CD14-positive monocyte (primary cell): ENCODE results near the gene HLTF. TPM values are rescaled to one million over a fixed set of nuclear protein-coding genes. Genes with fewer than 3 reads are reported as not detected.
"Not testable (repeated sequence)": the region's sequence is repeated elsewhere in the genome, so short reads cannot be mapped to it uniquely, and the experiment has no call there.

Experiments
- DNase-seq, 3 donors: peaks; one replicate each; pipeline ENCODE4 v3.0.0-alpha.2; 2011 to 2022
- H2AFZ ChIP-seq: 2 replicates; pipeline ENCODE4 v1.6.0; 2012; ENCODE audit warnings: mild to moderate bottlenecking, low read depth, low read length, inconsistent platforms; ENCODE audit not compliant: insufficient read depth, poor library complexity, severe bottlenecking
- H3K27ac ChIP-seq, 2 donors: 1 replicate in 1 of 2; 2 replicates in 1 of 2; pipeline ENCODE4 v1.5.1; 2012 to 2013; ENCODE audit warnings: low read length in 2 of 2, control low read depth in 1 of 2, inconsistent platforms in 1 of 2, low read depth in 1 of 2, mild to moderate bottlenecking in 1 of 2
- H3K27me3 ChIP-seq, 2 donors: one replicate each; pipeline versions ENCODE4 v1.6.0 to v1.6.1; 2011 to 2013; ENCODE audit warnings: low read length in 2 of 2; ENCODE audit not compliant: control insufficient read depth in 2 of 2, insufficient read depth in 2 of 2
- H3K36me3 ChIP-seq, 2 donors: replicated peaks in 1 of 2; 1 replicate in 1 of 2; 2 replicates in 1 of 2; pipeline versions ENCODE4 v1.5.1 to v1.6.1; 2012 to 2013; ENCODE audit warnings: low read length in 2 of 2, control low read depth in 1 of 2, inconsistent platforms in 1 of 2, mild to moderate bottlenecking in 1 of 2; ENCODE audit not compliant: insufficient read depth in 2 of 2, control insufficient read depth in 1 of 2
- H3K4me1 ChIP-seq, 2 donors: 1 replicate in 1 of 2; 2 replicates in 1 of 2; pipeline versions ENCODE4 v1.5.1 to v1.6.1; 2012 to 2013; ENCODE audit warnings: low read length in 2 of 2, control low read depth in 1 of 2, inconsistent platforms in 1 of 2, mild to moderate bottlenecking in 1 of 2, moderate library complexity in 1 of 2; ENCODE audit not compliant: insufficient read depth in 2 of 2, control insufficient read depth in 1 of 2
- H3K4me2 ChIP-seq: replicated peaks from 2 replicates; pipeline ENCODE3; 2012; ENCODE audit warnings: low read length, moderate library complexity, mild to moderate bottlenecking; ENCODE audit not compliant: poor library complexity, severe bottlenecking; ENCODE audit errors: extremely low read depth
- H3K4me3 ChIP-seq, 3 experiments: fragments of 200-600 bp in 1 of 3; sonication (generic) in 1 of 3; replicated peaks in 1 of 3; 1 replicate in 2 of 3; 2 replicates in 1 of 3; pipeline ENCODE4 v1.5.1; 2011 to 2013; ENCODE audit warnings: low read length in 3 of 3, mild to moderate bottlenecking in 3 of 3, control low read depth in 2 of 3, low read depth in 2 of 3, inconsistent platforms in 1 of 3, moderate library complexity in 1 of 3
- H3K79me2 ChIP-seq: 2 replicates; pipeline ENCODE4 v1.6.0; 2012; ENCODE audit warnings: mild to moderate bottlenecking, control low read depth, inconsistent platforms, low read length, moderate library complexity; ENCODE audit not compliant: insufficient read depth
- H3K9ac ChIP-seq: 2 replicates; pipeline ENCODE4 v1.6.0; 2017; ENCODE audit warnings: low read length, mild to moderate bottlenecking; ENCODE audit not compliant: insufficient read depth, poor library complexity, severe bottlenecking
- H3K9me3 ChIP-seq, 2 donors: replicated peaks in 1 of 2; 1 replicate in 1 of 2; 2 replicates in 1 of 2; pipeline versions ENCODE4 v1.5.1 to v1.6.1; 2012 to 2013; ENCODE audit warnings: low read length in 2 of 2, control low read depth in 1 of 2; ENCODE audit not compliant: control insufficient read depth in 1 of 2, insufficient read depth in 1 of 2
- H4K20me1 ChIP-seq: 2 replicates; pipeline ENCODE4 v1.6.0; 2012; ENCODE audit warnings: mild to moderate bottlenecking, low read length, control low read depth, moderate library complexity; ENCODE audit not compliant: insufficient read depth
- H3K27ac Mint-ChIP-seq, 7 donors: one replicate each; pipeline ENCODE4 v1.8.0; 2020; ENCODE audit warnings: mild to moderate bottlenecking in 7 of 7, mixed read lengths in 7 of 7, moderate library complexity in 6 of 7, inconsistent platforms in 2 of 7
- H3K27me3 Mint-ChIP-seq, 3 donors: one replicate each; pipeline ENCODE4 v1.8.0; 2021 to 2022; ENCODE audit warnings: low read depth in 3 of 3, mild to moderate bottlenecking in 3 of 3, mixed read lengths in 3 of 3, moderate library complexity in 3 of 3, inconsistent platforms in 1 of 3
- H3K36me3 Mint-ChIP-seq, 2 donors: one replicate each; pipeline ENCODE4 v1.8.0; 2020; ENCODE audit warnings: mixed read lengths in 2 of 2, inconsistent platforms in 1 of 2, mild to moderate bottlenecking in 1 of 2
- H3K4me1 Mint-ChIP-seq: one replicate; pipeline ENCODE4 v1.8.0; 2020; ENCODE audit warnings: mild to moderate bottlenecking, mixed read lengths
- H3K4me3 Mint-ChIP-seq, 2 donors: one replicate each; pipeline ENCODE4 v1.8.0; 2020; ENCODE audit warnings: mild to moderate bottlenecking in 2 of 2, mixed read lengths in 2 of 2, moderate library complexity in 1 of 2
- H3K9me3 Mint-ChIP-seq, 7 donors: one replicate each; pipeline ENCODE4 v1.8.0; 2020 to 2022; ENCODE audit warnings: mixed read lengths in 7 of 7, mild to moderate bottlenecking in 6 of 7, moderate library complexity in 6 of 7, inconsistent platforms in 2 of 7
- CTCF ChIP-seq: fragments of 200-600 bp; IDR thresholded peaks from one replicate; pipeline ENCODE4 v1.8.0; 2022; ENCODE audit warnings: antibody characterized with exemption, mild to moderate bottlenecking
- WGBS: methylation state at CpG from one replicate; pipeline ENCODE4 v1.1.5; 2013; ENCODE audit warnings: missing lambda C conversion rate; ENCODE audit not compliant: insufficient coverage; 5-methylcytosine and 5-hydroxymethylcytosine counted together
- intact Hi-C, 2 donors: fragments of 100-400 bp; cut with micrococcal nuclease; formaldehyde crosslinking; loops; one replicate each; pipeline versions ENCODE4 v1.15.0 to v1.15.1; 2023
- polyA plus RNA-seq, 3 donors: library from polyadenylated mRNA; depleted of rRNA in 1 of 3; unstranded in 2 of 3; stranded (reverse) in 1 of 3; fragments of 300-500 nt in 2 of 3; fragments of >200 nt in 1 of 3; fragmentation: Illumina TruSeq in 2 of 3; gene quantifications; 1 replicate in 2 of 3; 2 replicates in 1 of 3; pipeline ENCODE4 v1.2.3, GENCODE V29; 2012 to 2021

Gene HLTF
- polyA plus RNA-seq, 3 donors, result 2.0 to 4.6 (median 2.7) TPM

GRCh38 chr3:149101641-149102040, 15.3 kb upstream of the HLTF start:
- Histone ChIP-seq H3K27ac (no peak overlapping the region), H4K20me1 (no peaks in the 10 kb centered on the region), H3K4me3 (no peak overlapping the region), H3K79me2 (no peaks in the 10 kb centered on the region), H3K27me3 (no peaks in the 10 kb centered on the region), H3K4me2 (no peak overlapping the region), H3K4me1 (no peaks in the 10 kb centered on the region), H3K9ac (no peak overlapping the region), H3K36me3 (no peaks in the 10 kb centered on the region), H2AFZ (no peak overlapping the region), H3K9me3 (peaks cover 0 to 2% of the 10 kb centered on the region in 2 donors)
- Mint-ChIP-seq H3K27me3 (peaks cover 0 to 2% (median 0%) of the 10 kb centered on the region in 3 donors), H3K4me1 (no peaks in the 10 kb centered on the region), H3K36me3 (no peaks in the 10 kb centered on the region), H3K9me3 (peaks cover 0 to 11% (median 3%) of the 10 kb centered on the region in 7 donors), H3K27ac (no peak overlapping the region), H3K4me3 (no peak overlapping the region)
- no peak for TF ChIP-seq CTCF
- intact Hi-C loops, result no loop called here
- WGBS, result no CpG with 5 or more reads among the region's 3 CpGs
- DNase-seq, result no peak

DNA sequence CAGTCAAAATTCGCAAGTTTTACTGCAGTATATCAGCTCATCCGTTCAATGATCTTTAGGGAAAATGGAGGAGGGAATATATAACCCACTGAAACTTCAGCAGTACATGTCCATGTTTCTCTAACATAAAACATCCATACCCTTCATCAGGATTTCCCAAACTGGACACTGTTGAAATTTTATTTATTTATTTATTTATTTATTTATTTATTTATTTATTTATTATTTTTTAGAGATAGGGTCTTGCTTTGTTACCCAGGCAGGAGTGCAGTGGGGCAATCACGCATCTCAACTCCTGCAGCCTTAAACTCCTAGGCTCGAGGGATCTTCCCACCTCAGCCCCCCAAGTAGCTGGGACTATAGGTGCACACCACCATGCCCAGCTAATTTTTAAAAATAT, 14.8 kb upstream of the HLTF start:
- H2AFZ ChIP-seq, result no peak overlapping the region

GRCh38 chr3:149097987-149098386, 11.7 kb upstream of the HLTF start:
- intact Hi-C loops, H4K20me1 ChIP-seq, DNase-seq, H3K4me3 Mint-ChIP-seq, H3K4me2 ChIP-seq, H2AFZ ChIP-seq, H3K9ac ChIP-seq, H3K9me3 Mint-ChIP-seq, H3K36me3 Mint-ChIP-seq, H3K27ac Mint-ChIP-seq, H3K27me3 ChIP-seq, H3K36me3 ChIP-seq, H3K27me3 Mint-ChIP-seq, H3K9me3 ChIP-seq, H3K79me2 ChIP-seq, H3K4me3 ChIP-seq, H3K27ac ChIP-seq: not testable (repeated sequence)
- peaks cover 16 to 19% of the 10 kb centered on the region in 2 donors for H3K4me1 ChIP-seq
- WGBS, result 99% methylated on average over 17 of the region's 19 CpGs
- peaks cover 13% of the 10 kb centered on the region for H3K4me1 Mint-ChIP-seq

More for the DNA sequence above, 14.8 kb upstream of the HLTF start:
- intact Hi-C loops, result no loop called here
- H3K27ac ChIP-seq, result no peak overlapping the region
- peaks cover 0 to 2% (median 0%) of the 10 kb centered on the region in 3 donors for H3K27me3 Mint-ChIP-seq
- H4K20me1 ChIP-seq, result no peaks in the 10 kb centered on the region
- H3K79me2 ChIP-seq, result no peaks in the 10 kb centered on the region
- peaks cover 2% of the 10 kb centered on the region for H3K4me1 Mint-ChIP-seq
- no peaks in the 10 kb centered on the region for H3K36me3 ChIP-seq
- no peaks in the 10 kb centered on the region for H3K36me3 Mint-ChIP-seq
- no peak for TF ChIP-seq CTCF
- peaks cover 3 to 4% of the 10 kb centered on the region in 2 donors for H3K4me1 ChIP-seq
- H3K27me3 ChIP-seq, result no peaks in the 10 kb centered on the region
- H3K9me3 ChIP-seq, result peaks cover 0 to 2% of the 10 kb centered on the region in 2 donors
- H3K4me2 ChIP-seq, result no peak overlapping the region
- no peak overlapping the region for H3K4me3 ChIP-seq
- DNase-seq, result no peak
- H3K9ac ChIP-seq, result no peak overlapping the region
- H3K9me3 Mint-ChIP-seq, result peaks cover 0 to 7% (median 3%) of the 10 kb centered on the region in 7 donors
- WGBS, result no CpG with 5 or more reads among the region's 4 CpGs
- no peak overlapping the region for H3K27ac Mint-ChIP-seq
- no peak overlapping the region for H3K4me3 Mint-ChIP-seq
